ENCODE measurements around the gene IPO13.

GRCh38 chr1:43958351-43959255, 11.9 kb downstream of the IPO13 start:
- TF ChIP-seq CTCF (conservative IDR thresholded peaks at IDR 0.05): no peak
- no peak for TF ChIP-seq ZFX (IDR thresholded peaks at IDR 0.05)

Measured in C4-2B (cell line).